GM21529 (cell line): Measurements from ENCODE around the gene MRPL50.
"Not testable (repeated sequence)": the region's sequence is repeated elsewhere in the genome, so short reads cannot be mapped to it uniquely, and the experiment has no call there.

Experiments
- ATAC-seq: cut with Tn5 transposase; IDR thresholded peaks from one replicate; pipeline ENCODE4 v1.9.1; 2021; ENCODE audit not compliant: unreplicated experiment

Gene MRPL50

DNA sequence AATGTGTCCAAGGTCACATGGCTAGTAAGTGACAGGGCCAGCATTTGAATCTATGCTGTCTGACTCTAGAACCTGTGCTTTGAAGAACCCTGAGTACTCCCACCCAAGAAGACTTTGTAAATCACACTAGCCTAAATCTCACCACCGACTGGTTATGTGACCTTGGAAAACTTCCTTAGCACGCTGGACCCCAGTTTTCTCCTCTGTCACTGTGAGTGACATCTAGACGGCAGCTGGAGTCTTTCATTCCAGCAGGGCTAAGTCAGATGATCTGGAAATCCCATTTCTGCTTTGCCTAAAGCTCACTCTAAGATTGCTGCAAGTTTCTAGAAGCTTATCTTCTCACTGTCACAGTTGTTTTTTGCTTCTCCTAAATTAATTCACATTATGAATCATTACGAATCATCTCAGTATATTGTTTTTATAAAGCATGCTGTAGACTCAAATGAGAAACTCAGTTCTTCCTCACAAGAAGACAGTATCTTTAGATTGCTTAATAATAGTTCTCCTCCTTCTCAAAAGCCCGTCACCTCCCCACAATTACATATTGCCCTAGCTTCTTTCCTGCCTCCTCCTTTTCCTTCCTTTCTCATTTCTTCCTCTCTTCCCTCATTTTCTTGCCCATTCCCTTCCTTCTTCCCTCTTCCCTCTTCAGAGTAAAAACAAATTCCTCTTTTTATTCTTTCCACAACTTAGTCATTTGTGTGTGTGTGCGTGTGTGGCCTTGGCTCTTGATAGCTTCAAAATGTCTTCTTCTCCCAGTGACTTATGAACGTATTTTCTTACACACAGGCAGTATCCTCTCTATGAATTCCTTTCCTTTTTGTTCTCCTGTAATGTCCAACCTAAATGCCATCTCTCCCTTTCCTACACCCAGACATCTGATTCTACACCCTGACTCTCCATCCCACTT, 20.4 kb upstream of the MRPL50 start:
- ATAC-seq: no peak

DNA sequence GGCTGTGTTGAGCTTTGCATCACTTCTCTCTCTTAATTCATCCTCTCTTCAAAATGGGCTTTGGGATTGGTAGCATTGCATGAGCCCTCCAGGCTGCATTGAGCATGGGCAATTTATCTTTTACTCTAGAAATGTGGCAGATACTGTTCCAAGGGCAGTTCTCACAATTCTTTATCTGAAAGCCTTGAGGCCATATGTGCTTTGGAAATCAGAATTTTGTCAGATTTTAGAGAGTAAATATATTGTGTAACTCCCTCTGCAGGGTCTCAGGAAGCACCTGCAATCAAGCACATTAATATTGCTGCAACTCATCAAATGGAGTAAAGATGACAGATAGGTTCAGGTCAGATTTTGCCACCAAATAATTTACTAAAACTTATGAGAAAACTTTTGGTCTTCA, 19.6 kb upstream of the MRPL50 start:
- ATAC-seq: no peak

DNA sequence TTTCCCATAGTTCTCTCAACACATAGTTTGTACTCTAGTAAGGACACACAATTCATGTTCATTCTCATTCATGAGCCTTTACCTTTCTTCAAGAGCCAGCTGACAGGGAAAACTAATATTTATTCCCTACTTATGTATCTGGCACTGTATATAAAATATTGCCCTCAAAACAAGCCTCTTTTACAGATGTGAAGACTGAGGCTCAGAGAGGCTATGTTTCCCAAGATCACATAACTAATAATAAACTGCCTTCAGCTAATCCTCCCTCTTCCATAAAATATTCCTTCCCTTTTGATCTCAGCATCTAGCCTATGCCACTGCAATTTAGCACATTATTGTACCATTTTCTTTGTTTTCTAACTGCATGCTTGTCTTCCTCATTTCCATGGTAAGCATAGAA, 19.0 kb upstream of the MRPL50 start:
- ATAC-seq: no peak

DNA sequence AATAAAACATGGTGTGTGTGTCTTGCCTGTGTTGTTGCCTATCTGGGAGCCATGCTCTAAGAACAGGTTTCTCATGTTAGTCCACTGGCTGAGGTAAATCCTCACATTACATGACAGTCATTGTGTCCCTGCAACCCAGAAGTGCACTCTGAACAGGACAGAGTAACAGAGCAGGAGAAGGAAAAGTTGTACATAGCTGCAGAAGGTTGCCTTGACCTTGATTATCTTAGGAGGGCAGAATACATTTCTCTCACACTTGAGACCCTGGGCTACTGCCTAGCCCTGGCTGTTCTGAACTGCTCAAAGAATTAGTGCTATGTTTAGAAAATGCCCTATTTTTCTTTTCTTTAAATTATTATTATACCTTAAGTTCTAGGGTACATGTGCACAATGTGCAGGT, 17.2 kb upstream of the MRPL50 start:
- no peak for ATAC-seq

DNA sequence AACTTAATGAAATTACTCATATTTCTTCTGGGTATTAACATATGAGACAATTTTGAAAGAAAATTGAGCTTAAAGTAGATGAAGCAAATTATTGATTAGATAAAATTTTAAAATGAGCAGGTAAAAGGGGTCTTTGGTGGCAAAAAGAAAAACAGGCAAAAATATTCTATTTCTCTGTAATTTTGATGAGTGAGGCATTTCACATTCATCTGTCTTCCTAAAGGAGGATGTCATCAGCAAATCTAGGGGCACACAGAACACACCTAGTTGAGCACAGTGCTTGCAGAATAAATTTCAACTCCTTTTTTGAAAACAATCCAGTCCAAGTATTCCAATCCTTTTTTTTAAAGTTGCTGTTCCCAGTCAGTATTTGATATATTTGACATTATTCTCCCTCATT, 16.4 kb upstream of the MRPL50 start:
- ATAC-seq: no peak

DNA sequence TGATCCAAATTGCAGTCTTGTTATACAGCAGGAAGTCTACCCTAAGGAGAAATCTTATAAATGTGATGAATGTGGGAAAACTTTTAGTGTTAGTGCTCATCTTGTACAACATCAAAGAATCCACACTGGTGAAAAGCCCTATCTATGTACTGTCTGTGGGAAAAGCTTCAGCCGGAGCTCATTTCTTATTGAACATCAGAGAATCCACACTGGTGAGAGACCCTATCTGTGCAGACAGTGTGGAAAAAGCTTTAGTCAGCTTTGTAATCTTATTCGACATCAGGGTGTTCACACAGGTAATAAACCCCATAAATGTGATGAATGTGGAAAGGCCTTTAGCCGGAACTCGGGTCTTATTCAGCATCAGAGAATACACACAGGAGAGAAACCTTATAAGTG, 10.7 kb upstream of the MRPL50 start:
- ATAC-seq: no peak

DNA sequence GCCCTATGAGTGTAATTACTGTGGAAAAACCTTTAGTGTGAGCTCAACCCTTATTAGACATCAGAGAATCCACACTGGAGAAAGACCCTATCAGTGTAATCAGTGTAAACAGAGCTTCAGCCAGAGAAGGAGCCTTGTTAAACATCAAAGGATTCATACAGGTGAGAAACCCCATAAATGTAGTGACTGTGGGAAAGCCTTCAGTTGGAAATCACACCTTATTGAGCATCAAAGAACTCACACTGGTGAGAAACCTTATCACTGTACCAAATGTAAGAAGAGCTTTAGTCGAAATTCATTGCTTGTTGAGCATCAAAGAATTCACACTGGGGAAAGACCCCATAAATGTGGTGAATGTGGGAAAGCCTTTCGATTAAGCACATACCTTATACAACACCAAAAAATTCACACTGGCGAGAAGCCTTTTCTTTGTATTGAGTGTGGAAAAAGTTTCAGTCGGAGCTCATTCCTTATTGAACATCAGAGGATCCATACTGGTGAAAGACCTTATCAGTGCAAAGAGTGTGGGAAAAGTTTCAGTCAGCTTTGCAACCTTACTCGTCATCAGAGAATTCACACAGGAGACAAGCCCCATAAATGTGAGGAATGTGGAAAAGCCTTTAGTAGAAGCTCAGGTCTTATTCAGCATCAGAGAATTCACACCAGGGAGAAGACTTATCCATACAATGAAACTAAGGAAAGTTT, 10.1 kb upstream of the MRPL50 start:
- no peak for ATAC-seq

DNA sequence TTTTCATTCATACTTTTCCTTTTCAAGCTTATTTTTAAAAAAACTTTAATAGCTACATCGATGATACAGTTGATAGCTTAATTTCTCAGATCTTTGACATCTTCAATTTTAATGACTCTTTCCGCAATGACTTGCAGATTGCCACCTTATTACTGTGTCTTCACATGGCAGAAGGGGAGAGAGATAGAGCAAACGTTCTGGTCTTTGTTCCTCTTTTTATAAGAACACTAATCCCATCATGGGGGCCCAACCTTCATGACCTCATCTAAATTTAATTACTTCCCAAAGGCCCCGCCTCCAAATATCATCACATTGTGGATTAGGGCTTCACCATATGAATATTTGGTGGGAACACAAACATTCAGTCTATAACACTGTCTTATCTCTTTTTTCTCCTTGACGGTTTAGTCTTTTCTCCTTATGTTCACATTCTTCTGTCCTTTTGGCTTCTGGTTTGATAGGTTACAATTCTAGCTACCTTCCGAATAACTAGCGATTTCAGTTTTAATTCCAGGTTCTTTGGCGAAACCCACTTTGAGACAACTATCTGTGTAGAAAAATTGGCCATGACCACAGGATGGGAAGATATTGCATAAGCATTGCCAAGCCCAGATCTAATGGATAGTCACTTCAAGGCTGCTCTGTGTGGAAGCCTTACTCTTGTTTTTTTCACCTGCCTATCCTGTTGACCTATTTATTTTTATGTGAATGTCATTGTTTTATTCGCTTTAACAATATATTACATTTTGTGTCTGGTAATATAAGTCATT, 5.3 kb upstream of the MRPL50 start:
- ATAC-seq: no peak

DNA sequence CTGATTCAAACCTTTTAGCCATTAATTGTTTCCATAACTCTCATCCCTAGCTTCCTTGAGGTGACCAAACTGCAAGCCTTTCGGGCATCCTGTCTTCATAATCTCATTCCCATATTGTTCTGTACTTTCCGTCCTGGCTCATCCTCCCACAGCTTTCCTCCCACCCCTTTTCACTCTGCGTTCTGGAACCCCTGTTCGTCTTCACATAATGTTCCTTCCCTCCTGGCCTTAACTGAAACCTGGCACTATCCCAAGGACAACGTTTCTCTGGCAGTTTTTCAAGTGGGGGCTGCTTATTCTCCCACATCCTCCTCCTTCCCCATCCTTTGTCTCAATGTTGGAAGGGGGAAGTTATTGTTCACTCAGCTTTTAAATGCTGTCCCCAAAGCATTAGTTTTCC, 1.7 kb upstream of the MRPL50 start:
- no peak for ATAC-seq

DNA sequence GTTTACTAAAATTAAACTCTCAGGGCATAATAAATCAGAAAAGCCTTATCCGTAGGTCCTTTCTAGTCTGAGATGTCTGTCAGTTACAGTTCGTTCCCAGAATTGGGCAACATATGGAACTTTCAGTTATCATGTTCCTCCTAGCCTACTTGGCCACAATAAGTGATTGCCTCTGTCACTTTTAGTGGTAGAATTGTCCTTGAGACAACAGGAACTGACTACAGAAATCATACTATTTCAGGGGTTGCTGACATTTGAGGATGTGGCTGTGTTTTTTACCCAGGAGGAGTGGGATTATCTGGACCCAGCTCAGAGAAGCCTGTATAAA, 1.2 kb upstream of the MRPL50 start:
- ATAC-seq: no peak

DNA sequence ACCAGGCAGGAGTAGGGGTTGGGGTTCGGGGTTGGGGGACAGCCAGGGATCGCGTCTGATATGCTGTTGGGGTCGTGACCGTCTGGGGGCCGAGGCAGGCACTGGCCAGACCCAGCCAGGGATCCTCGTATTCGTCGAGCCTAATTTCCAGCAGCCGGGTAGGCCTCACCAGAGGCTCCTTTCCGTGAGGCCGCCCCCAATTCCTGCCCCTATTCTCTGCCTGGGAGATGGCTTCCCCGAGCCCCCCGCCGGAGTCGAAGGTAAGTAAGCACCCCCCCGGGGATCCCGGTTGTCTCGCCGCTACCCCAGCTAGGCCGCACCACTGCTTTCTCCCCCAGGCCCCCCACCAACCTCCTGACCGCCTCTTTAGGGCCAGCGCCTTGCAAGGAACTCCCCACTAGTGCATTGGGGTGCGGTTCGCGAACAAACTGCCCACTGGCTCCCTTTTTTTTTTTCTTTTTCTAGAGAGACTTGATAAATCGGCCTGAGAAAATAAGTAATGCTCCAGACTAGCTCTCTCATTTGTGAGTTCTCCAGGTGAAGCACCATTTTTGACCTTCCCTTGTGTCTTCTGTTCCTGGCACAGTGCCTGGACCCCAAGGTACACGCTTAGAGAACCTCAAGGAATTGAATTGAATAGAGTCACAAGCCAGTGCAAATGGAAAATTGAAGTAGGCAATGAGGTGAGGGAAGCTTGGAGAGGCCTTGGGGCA, 668 bp upstream of the MRPL50 start:
- ATAC-seq: peak; percentile 9

DNA sequence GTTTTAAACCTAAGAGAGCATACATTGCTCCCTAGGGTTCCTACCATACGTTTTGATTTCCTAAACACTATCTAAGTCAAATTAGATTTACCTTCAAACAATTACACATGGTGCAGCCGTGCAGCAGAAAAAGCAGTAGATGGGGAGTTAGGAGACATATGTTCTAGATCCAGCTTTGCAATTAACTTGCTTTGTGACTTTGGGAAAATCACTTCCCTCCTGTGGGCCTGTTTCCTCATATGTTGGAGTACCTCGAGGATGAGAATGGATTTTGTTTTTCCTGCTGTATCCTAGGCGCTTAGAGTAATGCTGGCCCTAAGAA, 711 bp downstream of the MRPL50 start:
- ATAC-seq: no peak

DNA sequence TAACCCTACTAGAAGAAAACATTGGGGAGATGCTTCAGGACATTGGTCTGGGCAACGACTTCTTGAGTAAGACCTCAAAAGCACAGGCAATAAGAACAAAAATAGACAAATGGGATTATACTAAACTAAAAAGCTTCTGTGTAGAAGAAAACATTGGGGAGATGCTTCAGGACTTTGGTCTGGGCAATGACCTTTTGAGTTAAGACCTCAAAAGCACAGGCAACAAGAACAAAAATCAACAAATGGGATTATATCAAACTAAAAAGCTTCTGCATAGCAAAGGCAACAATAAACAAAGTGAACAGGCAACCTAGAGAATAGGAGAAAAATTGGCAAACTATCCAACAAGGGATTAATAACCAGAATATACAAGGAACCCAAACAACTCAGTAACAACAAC, 3.7 kb downstream of the MRPL50 start:
- no peak for ATAC-seq

DNA sequence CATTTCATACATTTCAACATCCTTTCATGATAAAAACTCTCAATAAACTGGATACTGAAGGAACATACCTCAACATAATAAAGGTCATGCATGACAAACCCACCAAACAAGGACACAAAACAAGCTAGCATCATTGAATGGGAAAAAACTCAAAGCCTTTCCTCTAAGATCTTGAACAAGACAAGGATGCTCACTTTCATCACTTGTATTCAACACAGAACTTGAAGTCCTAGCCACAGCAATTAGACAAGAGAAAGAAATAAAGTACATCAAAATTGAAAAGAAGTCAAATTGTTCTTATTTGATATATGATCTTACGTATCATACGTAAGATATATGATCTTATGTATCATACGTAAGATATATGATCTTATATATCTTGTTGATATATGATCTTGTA, 5.3 kb downstream of the MRPL50 start:
- ATAC-seq: no peak

DNA sequence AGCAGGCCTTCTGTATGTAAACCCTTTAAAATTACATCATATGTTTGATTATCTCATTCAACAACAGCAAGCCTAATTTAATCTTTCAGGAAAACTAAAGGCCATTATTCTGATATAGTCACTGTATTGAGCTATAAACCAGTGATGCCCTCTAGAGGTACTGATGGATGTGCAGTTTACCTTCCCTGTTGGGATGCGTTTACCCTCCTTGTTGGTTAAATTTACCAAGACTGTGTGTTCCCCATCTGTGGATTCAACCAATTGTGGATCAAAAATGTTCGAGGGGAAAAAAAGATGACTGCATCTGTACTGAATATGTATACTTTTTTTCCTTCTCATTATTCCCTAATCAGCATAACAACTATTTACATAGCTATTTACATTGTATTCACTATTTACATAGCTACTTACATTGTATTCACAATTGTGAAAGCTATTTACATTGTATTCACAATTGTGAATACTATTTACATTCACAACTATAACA, 9.9 kb downstream of the MRPL50 start:
- ATAC-seq: no peak

DNA sequence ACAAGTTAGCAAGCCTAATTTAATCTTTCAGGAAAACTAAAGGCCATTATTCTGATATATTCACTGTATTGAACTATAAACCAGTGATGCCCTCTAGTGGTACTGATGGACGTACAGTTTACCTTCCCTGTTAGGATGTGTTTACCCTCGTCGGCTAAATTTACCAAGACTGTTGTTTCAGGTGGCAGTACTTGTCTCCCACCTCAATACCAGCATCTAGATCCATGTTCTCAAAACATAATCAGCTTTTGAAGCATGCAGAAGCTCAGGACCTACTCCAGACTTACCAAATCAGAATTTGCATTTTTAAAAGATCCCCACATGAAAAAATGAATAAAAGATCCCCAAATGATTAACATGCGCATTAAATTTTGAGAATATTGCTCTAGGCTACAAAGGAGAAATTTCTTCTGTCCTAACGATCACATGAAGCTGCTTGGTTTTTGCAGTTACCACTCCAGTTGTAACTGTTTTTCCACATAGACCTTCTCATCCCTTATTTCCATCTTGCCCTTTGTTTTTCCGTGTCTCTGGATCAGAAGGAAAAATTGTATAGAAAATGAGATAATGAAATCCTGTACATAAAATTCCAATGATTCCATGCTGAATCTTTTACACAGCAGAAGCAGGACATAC, 10.4 kb downstream of the MRPL50 start:
- peak; percentile 71 for ATAC-seq

DNA sequence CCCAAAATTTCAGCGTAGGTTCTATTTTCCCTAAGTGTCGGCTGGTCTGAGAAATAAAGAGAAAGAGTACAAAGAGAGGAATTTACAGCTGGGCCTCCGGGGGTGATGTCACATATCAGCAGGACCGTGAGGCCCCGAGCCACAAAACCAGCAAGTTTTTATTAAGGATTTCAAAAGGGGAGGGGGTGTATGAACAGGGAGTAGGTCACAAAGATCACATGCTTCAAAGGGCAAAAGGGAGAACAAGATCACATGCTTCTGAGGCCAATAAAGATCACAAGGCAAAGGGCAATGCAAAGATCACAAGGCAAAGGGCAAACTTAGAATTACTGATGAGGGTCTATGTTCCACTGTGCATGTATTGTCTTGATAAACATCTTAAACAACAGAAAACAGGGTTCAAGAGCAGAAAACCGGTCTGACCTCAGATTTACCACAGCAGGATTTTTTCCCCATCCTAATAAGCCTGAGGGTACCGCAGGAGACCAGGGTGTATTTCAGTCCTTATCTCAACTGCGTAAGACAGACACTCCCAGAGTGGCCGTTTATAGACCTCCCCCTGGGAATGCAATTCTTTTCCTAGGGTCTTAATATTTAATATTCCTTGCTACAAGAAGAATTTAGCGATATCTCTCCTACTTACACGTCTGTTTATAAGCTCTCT, 13.4 kb downstream of the MRPL50 start, which contains the start of gene BAAT:
BAAT (minus strand) TSS at position 134 of the 664 bp plus-strand sequence. CDS start 13,602 bp downstream, outside the sequence.
- ATAC-seq: not testable (repeated sequence)

DNA sequence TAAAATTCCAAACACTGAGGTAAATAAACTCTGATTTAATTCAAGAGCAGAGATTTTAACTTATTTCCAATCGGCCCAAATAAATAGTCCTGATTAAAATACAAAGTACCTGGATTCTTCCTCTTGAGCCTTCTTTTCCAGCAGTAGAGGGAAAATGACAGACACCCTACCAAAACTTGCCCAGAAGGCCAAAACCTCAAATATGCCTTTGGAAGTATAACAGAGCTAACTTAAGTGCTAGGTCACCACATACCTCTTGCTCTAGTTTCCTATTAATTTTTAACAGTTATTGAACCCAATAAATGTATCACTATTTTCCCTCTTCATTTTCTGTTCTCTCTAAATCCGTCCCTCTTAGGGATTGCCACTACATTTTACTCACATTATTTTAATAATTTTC, 15.1 kb downstream of the MRPL50 start:
- ATAC-seq: no peak

DNA sequence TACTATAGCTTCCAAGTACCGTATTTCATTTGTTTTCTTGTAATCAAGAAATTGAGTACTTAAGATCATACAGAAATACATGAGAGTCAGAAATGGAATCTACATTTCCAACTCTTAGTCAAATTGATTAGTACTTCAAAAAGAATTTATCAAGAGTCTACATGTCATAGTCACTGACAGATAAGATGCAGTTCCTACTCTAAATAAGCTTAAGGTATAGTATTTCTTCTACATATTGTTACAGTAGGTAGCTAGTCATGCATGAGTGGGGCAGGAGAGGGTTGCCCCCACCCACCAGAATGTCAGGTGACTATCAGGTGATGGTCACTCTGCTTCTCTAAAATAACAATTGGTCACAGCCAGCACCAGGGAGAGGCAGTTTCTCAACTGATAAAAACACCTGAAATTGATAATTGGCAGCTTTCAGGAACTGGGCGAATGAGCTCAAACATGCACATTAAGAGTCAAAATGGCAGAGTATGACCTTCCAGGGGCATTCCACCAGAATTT, 16.5 kb downstream of the MRPL50 start:
- ATAC-seq: no peak

DNA sequence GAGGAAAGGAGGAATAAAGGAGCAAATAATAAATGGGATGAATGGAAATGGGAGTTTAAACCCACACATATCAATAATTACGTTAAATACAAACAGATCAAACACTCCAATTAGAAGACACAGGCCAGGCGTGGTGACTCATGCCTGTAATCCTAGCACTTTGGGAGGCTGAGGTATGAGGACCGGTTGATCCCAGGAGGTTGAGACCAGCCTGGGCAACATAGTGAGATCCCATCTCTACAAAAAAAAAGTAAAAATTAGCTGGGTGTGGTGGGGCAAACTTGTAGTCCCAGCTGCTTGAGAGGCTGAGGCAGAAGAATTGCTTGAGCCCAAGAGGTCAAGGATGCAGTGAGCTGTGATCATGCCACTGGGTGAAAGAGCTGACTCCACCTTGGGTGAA, 17.3 kb downstream of the MRPL50 start:
- ATAC-seq: no peak
